ENCODE data around the gene DOCK1.

DOCK1 gene

GRCh38 chr10:126904818-126905701 lies at the start of gene DOCK1:
Gene DOCK1 (plus strand): TSS chr10:126905428. CDS start chr10:126905518, 90 bp downstream.
- peak within 1 kb of the TSS; percentile 66 for H3K27ac ChIP-seq
- no peak for TF ChIP-seq CTCF (conservative IDR thresholded peaks at IDR 0.05)
- peak; percentile 56; the same call in 1 of the 2 replicates for TF ChIP-seq ZFX (IDR thresholded peaks at IDR 0.05)

DNA sequence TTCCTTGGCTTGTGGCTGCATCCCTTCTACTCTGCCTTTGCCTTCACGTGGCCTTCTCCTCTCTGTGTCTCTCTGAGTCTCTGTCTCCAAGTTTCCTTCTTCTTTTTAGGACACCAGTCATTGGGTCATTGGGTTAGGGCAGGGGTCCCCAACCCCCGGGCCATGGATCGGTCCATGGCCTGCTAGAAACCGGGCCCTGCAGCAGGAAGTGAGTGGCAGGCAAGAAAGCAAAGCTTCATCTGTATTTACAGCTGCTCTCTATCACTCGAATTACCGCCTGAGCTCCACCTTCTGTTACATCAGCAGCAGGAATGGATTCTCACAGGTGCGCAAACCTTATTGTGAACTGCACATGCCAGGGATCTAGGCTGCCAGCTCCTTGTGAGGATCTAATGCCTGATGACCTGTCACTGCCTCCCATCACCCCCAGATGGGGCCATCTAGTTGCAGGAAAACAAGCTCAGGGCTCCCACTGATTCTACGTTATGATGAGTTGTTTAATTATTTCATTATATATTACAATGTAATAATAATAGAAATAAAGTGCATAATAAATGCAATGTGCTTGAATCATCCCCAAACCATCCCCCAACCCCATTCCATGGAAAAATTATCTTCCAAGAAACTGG lies 47.9 kb upstream of the DOCK1 start:
- TF ChIP-seq ZFX (IDR thresholded peaks at IDR 0.05) (no peak), CTCF (conservative IDR thresholded peaks at IDR 0.05) (no peak)
- no peak overlapping the region for H3K27ac ChIP-seq

DNA sequence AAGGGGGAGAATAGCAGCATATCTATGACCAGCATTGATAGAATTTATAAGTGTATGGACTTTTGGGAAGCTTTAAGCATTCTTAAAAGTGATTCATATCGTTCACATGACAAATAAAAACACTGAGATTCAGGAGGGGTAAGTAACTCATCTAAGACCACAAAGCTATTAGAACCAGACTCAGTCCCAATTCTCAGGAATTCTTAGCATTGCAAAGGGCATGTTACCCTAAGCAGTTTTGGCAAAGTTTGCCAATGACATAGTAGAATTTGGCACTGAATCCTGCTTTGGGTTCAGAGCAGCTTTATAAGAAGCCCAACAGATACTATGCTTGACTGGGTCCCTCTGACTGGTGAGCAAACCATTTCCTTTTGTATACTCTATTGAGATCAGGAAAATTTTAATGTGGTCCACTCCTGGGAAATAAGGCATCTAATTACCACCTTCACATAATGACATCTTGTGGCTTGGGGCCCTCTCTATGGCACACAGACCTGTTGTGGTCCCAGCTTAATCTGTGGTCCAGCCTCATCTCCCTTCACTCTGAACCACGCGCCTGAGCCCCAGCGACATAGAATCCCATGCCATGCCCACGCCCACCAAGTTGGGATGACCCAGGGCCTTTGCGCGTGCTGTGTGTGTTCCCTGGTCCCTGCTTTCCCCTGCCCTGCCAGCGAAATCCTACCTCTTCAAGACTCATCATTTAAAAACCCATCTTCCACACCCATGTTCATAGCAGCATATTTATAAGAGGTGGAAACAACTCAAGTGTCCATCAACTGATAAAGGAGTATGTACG lies 37.5 kb upstream of the DOCK1 start:
- TF ChIP-seq CTCF (conservative IDR thresholded peaks at IDR 0.05): no peak
- TF ChIP-seq ZFX (IDR thresholded peaks at IDR 0.05): no peak
- H3K27ac ChIP-seq: no peak overlapping the region

GRCh38 chr10:126868371-126868770 lies 36.9 kb upstream of the DOCK1 start:
- TF ChIP-seq CTCF (conservative IDR thresholded peaks at IDR 0.05) (no peak), ZFX (IDR thresholded peaks at IDR 0.05) (no peak)
- no peak overlapping the region for H3K27ac ChIP-seq

DNA sequence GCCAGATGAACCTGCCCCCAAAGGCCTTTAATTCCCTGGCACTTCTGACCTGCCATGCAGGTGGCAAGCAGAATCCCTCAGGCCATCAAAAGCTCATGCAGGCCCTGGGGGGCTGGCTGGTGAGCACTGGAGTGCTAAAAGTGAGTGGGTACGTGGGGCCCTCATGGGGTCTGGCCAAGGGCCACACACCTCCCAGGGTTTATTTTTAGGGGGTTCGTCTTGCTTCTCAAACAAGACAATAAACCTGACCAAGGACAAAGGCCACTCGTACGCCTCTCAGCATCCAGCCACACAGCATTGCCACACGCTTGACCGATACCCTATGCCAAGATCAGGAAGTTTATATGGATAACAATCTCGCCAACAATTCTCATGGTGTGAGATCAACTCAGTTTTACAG lies 33.1 kb upstream of the DOCK1 start:
- no peak overlapping the region for H3K27ac ChIP-seq
- TF ChIP-seq ZFX (IDR thresholded peaks at IDR 0.05) (no peak), CTCF (conservative IDR thresholded peaks at IDR 0.05) (no peak)

DNA sequence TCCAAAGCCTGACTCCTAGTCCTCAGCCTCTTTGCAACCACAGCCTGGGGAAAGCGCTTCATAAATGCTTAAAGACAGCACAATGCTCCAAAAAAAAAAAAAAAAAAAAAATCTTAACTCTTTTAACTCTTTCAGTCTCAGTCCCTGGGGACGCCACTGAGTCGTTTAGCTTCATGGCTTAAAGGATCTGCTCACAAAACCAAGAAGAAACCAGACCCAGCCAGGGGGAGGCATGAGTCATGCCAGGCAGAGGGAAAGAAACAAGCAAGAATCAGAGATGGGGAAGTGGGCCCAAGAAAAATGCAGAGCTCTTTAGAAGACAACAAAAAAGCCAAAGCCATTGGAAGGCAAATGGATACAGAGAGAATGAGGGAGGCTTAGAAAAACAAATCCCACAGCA lies 32.5 kb upstream of the DOCK1 start:
- no peak overlapping the region for H3K27ac ChIP-seq
- TF ChIP-seq CTCF (conservative IDR thresholded peaks at IDR 0.05) (no peak), ZFX (IDR thresholded peaks at IDR 0.05) (no peak)

Data from C4-2B (cell line).